ENCODE measurements around the gene PTPRK.

The PTPRK gene

GRCh38 chr6:128172752-128173682 is 347.4 kb downstream of the PTPRK start:
- TF ChIP-seq, protein P1, sequence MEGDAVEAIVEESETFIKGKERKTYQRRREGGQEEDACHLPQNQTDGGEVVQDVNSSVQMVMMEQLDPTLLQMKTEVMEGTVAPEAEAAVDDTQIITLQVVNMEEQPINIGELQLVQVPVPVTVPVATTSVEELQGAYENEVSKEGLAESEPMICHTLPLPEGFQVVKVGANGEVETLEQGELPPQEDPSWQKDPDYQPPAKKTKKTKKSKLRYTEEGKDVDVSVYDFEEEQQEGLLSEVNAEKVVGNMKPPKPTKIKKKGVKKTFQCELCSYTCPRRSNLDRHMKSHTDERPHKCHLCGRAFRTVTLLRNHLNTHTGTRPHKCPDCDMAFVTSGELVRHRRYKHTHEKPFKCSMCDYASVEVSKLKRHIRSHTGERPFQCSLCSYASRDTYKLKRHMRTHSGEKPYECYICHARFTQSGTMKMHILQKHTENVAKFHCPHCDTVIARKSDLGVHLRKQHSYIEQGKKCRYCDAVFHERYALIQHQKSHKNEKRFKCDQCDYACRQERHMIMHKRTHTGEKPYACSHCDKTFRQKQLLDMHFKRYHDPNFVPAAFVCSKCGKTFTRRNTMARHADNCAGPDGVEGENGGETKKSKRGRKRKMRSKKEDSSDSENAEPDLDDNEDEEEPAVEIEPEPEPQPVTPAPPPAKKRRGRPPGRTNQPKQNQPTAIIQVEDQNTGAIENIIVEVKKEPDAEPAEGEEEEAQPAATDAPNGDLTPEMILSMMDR (IDR thresholded peaks at IDR 0.05; ENCODE audit: control insufficient read depth, extremely low read depth, insufficient read depth): no peak
- no peak for DNase-seq (ENCODE audit: low read depth)
- no peak overlapping the region for H3K4me3 ChIP-seq (ENCODE audit: low read depth, low read length)

- no peak for DNase-seq (ENCODE audit: low read depth)
- H3K4me3 ChIP-seq (ENCODE audit: low read depth, low read length): no peak overlapping the region
- TF ChIP-seq, protein P1 (IDR thresholded peaks at IDR 0.05; ENCODE audit: control insufficient read depth, extremely low read depth, insufficient read depth): no peak
Measured at GRCh38 chr6:128172081-128172480, 348.3 kb downstream of the PTPRK start.

DNA sequence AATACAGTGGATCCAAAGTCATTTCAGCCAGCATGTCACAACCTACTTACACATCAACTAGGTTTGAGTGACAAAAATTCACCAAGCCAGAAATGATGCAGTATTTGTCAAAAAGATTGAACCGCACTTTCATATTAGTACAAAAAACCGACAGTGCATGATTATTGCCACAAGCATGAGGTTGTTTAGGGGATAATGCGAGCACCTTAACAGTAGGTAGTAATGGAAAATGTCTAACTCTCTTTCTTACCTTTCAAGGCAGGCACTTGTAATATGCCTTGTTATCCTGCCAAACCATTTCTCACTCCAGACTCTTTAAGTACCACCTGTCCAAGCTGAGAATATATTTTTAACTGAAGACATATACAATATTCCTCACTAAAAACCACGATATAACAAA is 349.2 kb downstream of the PTPRK start:
- no peak overlapping the region for H3K4me3 ChIP-seq (ENCODE audit: low read depth, low read length)
- no peak for DNase-seq (ENCODE audit: low read depth)
- TF ChIP-seq, protein P1 (IDR thresholded peaks at IDR 0.05; ENCODE audit: control insufficient read depth, extremely low read depth, insufficient read depth): no peak

DNA sequence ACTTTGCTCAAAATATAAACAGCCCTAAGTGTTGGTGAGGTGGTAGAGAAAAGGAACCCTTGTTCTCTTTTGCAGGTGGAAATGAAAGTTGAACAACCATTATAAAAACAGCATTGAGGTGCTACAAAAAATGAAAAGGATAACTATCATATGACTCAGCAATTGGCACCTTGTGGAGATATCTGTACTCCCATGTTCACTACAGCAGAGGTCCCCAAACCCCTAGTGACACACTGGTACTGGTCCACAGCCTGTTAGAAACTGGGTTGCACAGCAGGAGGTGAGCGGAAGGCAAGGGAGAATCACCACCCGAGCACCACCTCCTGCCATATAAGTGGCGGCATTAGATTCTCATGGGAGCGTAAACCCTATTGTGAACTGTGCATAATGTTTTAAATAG is 352.2 kb downstream of the PTPRK start:
- TF ChIP-seq, protein P1 (IDR thresholded peaks at IDR 0.05; ENCODE audit: control insufficient read depth, extremely low read depth, insufficient read depth): no peak
- no peak for DNase-seq (ENCODE audit: low read depth)
- no peak overlapping the region for H3K4me3 ChIP-seq (ENCODE audit: low read depth, low read length)

GRCh38 chr6:128167552-128167951 is 352.8 kb downstream of the PTPRK start:
- TF ChIP-seq, protein P1 (IDR thresholded peaks at IDR 0.05; ENCODE audit: control insufficient read depth, extremely low read depth, insufficient read depth): no peak
- no peak for DNase-seq (ENCODE audit: low read depth)
- H3K4me3 ChIP-seq (ENCODE audit: low read depth, low read length): no peak overlapping the region

DNA sequence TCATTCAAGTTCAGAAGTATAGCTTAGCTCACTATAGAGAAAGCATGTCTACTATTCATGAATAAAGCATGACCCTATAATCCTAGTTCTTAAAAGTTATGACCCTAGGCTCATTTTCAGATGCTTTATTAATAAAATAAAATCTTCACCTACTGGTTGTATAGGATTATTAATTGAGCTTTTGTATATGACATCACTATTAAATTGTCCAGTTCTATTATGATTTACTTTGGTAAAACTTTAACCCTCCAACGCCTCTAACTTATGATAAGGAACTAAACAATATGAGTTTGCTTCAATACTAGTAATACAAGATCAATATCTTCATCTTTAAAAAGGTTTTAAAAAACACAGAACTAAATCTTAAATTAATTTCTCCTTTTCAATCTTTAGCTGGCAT is 356.1 kb downstream of the PTPRK start:
- no peak for DNase-seq (ENCODE audit: low read depth)
- no peak overlapping the region for H3K4me3 ChIP-seq (ENCODE audit: low read depth, low read length)
- TF ChIP-seq, protein P1 (IDR thresholded peaks at IDR 0.05; ENCODE audit: control insufficient read depth, extremely low read depth, insufficient read depth): no peak

Data from LNCaP clone FGC (cell line).